ENCODE data around the gene CXorf66. TPM values are rescaled to one million over a fixed set of nuclear protein-coding genes. Genes with fewer than 3 reads are reported as not detected.
A peak's percentile ranks its signal among the peaks of the same experiment; 100 is the strongest.

CXorf66 gene
- total and polyA plus RNA-seq, 9 of the 15 experiments (the other 6 are each of a cell fraction or from before 2014, with no cell fraction given): not detected

GRCh38 chrX:139949703-139950102 lies 15.6 kb downstream of the CXorf66 start:
- Histone ChIP-seq H3K27me3 (ENCODE audit: control insufficient read depth in 2 of 2, insufficient read depth in 2 of 2, low read length in 2 of 2) (no peaks in the 10 kb centered on the region; a peak in 1 of 5 replicates), H3K4me2 (ENCODE audit: insufficient read depth, low read length) (no peak overlapping the region), H3K79me2 (ENCODE audit: control insufficient read depth, insufficient read depth, low read length) (no peaks in the 10 kb centered on the region), H3K27ac (ENCODE audit: extremely low read depth, low read depth, low read length) (no peak overlapping the region), H3K9me1 (ENCODE audit: control insufficient read depth, insufficient read depth, low read length) (no peaks in the 10 kb centered on the region), H3K9me3 (replicated peaks; ENCODE audit: control insufficient read depth, insufficient read depth, low read depth, low read length) (no peaks in the 10 kb centered on the region), H4K20me1 (replicated peaks; ENCODE audit: control insufficient read depth, insufficient read depth, low read length) (no peaks in the 10 kb centered on the region), H2AFZ (ENCODE audit: low read depth, low read length) (no peak overlapping the region), H3K36me3 (ENCODE audit: control insufficient read depth, insufficient read depth, low read length) (no peaks in the 10 kb centered on the region), H3K4me1 (replicated peaks in 1 of 2; ENCODE audit: control insufficient read depth in 2 of 2, insufficient read depth in 2 of 2, low read length in 2 of 2) (no peaks in the 10 kb centered on the region), H3K4me3 (no peak overlapping the region), H3K9ac (ENCODE audit: insufficient read depth in 1 of 2, low read depth in 2 of 2, low read length in 2 of 2) (no peak overlapping the region)
- ChIA-PET CTCF (ENCODE audit: low intra/inter-chr PET ratio) (no interaction called here), POLR2A (no interaction called here)
- ATAC-seq (peak; percentile 65; the same call in 2 of the 3 replicates), DNase-seq (ENCODE audit: extremely low read depth in 1 of 4, low spot score in 3 of 4) (no peak), FAIRE-seq (no peak)
- intact Hi-C loops (cut with micrococcal nuclease): no loop called here
- no TSS peak for BruUV-seq (replicated peaks)
- in situ Hi-C loops (cut with MboI): no loop called here
- WGBS (ENCODE audit: insufficient coverage, low coverage, missing lambda C conversion rate): 4% methylated on average over 3 of the region's 3 CpGs
- TF ChIP-seq SNRNP70 (optimal IDR thresholded peaks at IDR 0.05; ENCODE audit: low read depth, low read length) (no peak), PRPF4 (IDR thresholded peaks at IDR 0.05; ENCODE audit: insufficient read depth, low read depth, low read length, poor library complexity, severe bottlenecking) (no peak), RNF219 (CRISPR knock-in tag; IDR thresholded peaks at IDR 0.05) (no peak), TFAP4 (CRISPR knock-in tag; IDR thresholded peaks at IDR 0.05; ENCODE audit: borderline replicate concordance) (no peak), ZNF449 (CRISPR knock-in tag; IDR thresholded peaks at IDR 0.05) (no peak), HCFC1 (IDR thresholded peaks at IDR 0.05; ENCODE audit: low read depth, low read length) (no peak), ZBTB34 (CRISPR knock-in tag; IDR thresholded peaks at IDR 0.05) (no peak), TAF15 (IDR thresholded peaks at IDR 0.05; ENCODE audit: low read depth, low read length) (no peak), SIN3B (IDR thresholded peaks at IDR 0.05; ENCODE audit: low read depth) (no peak), CBFA2T2 (conservative IDR thresholded peaks at IDR 0.05) (0 out of 2 replicates have a peak, but pooled peaks have one; percentile 4), PTBP1 (IDR thresholded peaks at IDR 0.05; ENCODE audit: low read depth, low read length) (no peak), BHLHE40 (IDR thresholded peaks at IDR 0.05; ENCODE audit: low read length) (peak; percentile 32; the same call in 1 of the 2 replicates), RBM22 (IDR thresholded peaks at IDR 0.05; ENCODE audit: low read depth, low read length, poor library complexity, severe bottlenecking) (no peak), SETDB1 (IDR thresholded peaks at IDR 0.05; ENCODE audit: low read length) (no peak), GTF2B (IDR thresholded peaks at IDR 0.05; ENCODE audit: extremely low read depth, insufficient read length) (no peak)

Measured in K562 (cell line).